H9 (cell line): Measurements from ENCODE around the gene PAK1. TPM values are rescaled to one million over a fixed set of nuclear protein-coding genes. Genes with fewer than 3 reads are reported as not detected.

Source experiments
- DNase-seq: peaks from one replicate; pipeline ENCODE4 v3.0.0-alpha.2; 2017
- H2AFZ ChIP-seq: one replicate; pipeline ENCODE4 v1.6.1; 2013; ENCODE audit warnings: mild to moderate bottlenecking, low read length, control low read depth, moderate library complexity
- H2AK5ac ChIP-seq: 2 replicates; pipeline ENCODE4 v1.6.1; 2013; ENCODE audit warnings: low read length, control low read depth, mixed read lengths; ENCODE audit not compliant: insufficient read length
- H2BK120ac ChIP-seq: one replicate; pipeline ENCODE4 v1.6.1; 2013; ENCODE audit warnings: low read depth, mild to moderate bottlenecking, low read length, control low read depth, inconsistent platforms; ENCODE audit not compliant: poor library complexity, severe bottlenecking
- H2BK12ac ChIP-seq: 2 replicates; pipeline ENCODE4 v1.6.1; 2013; ENCODE audit warnings: low read length, control low read depth, mixed read lengths, low read depth; ENCODE audit not compliant: insufficient read length
- H2BK15ac ChIP-seq: 2 replicates; pipeline ENCODE4 v1.6.1; 2013; ENCODE audit warnings: low read depth, low read length, control low read depth
- H2BK20ac ChIP-seq: one replicate; pipeline ENCODE4 v1.6.1; 2013; ENCODE audit warnings: low read depth, mild to moderate bottlenecking, low read length, control low read depth, inconsistent platforms; ENCODE audit not compliant: poor library complexity, severe bottlenecking
- H2BK5ac ChIP-seq: 2 replicates; pipeline ENCODE4 v1.6.1; 2013; ENCODE audit warnings: low read length, control low read depth, mixed read lengths; ENCODE audit not compliant: insufficient read length
- H3K14ac ChIP-seq: 2 replicates; pipeline ENCODE4 v1.6.1; 2013; ENCODE audit warnings: low read length, control low read depth; ENCODE audit not compliant: insufficient read depth
- H3K18ac ChIP-seq: 2 replicates; pipeline ENCODE4 v1.6.1; 2013; ENCODE audit warnings: low read depth, mild to moderate bottlenecking, mixed read lengths, low read length, control low read depth; ENCODE audit not compliant: insufficient read length
- H3K23ac ChIP-seq: 2 replicates; pipeline ENCODE4 v1.6.1; 2013; ENCODE audit warnings: low read length, control low read depth, mixed read lengths, low read depth; ENCODE audit not compliant: insufficient read length
- H3K23me2 ChIP-seq: 2 replicates; pipeline ENCODE4 v1.6.1; 2013; ENCODE audit warnings: low read depth, mild to moderate bottlenecking, mixed read lengths, low read length, control low read depth; ENCODE audit not compliant: insufficient read length, poor library complexity, severe bottlenecking
- H3K27ac ChIP-seq: 2 replicates; pipeline ENCODE4 v1.5.1; 2013; ENCODE audit warnings: low read length, control low read depth, mixed read lengths, low read depth; ENCODE audit not compliant: insufficient read length
- H3K27me3 ChIP-seq: 2 replicates; pipeline ENCODE4 v1.6.1; 2013; ENCODE audit warnings: low read length, control low read depth, inconsistent platforms; ENCODE audit not compliant: insufficient read depth
- H3K4ac ChIP-seq: 2 replicates; pipeline ENCODE4 v1.6.1; 2013; ENCODE audit warnings: low read depth, mild to moderate bottlenecking, control low read depth, inconsistent platforms, low read length, moderate library complexity
- H3K4me1 ChIP-seq: 2 replicates; pipeline ENCODE4 v1.6.1; 2013; ENCODE audit warnings: low read length, control low read depth, inconsistent platforms; ENCODE audit not compliant: insufficient read depth
- H3K4me2 ChIP-seq: 2 replicates; pipeline ENCODE4 v1.6.1; 2013; ENCODE audit warnings: low read length, control low read depth, mixed read lengths; ENCODE audit not compliant: insufficient read length, insufficient read depth
- H3K56ac ChIP-seq: 2 replicates; pipeline ENCODE4 v1.6.1; 2013; ENCODE audit warnings: low read depth, mild to moderate bottlenecking, mixed read lengths, low read length, control low read depth; ENCODE audit not compliant: insufficient read length
- H3K79me1 ChIP-seq: 2 replicates; pipeline ENCODE4 v1.6.1; 2013; ENCODE audit warnings: low read depth, mild to moderate bottlenecking, moderate library complexity, low read length, control low read depth, inconsistent platforms; ENCODE audit not compliant: insufficient read depth, poor library complexity, severe bottlenecking
- H3K79me2 ChIP-seq: 2 replicates; pipeline ENCODE4 v1.6.1; 2013; ENCODE audit warnings: low read length, control low read depth, inconsistent platforms; ENCODE audit not compliant: insufficient read depth
- H3K9ac ChIP-seq: 2 replicates; pipeline ENCODE4 v1.6.1; 2013; ENCODE audit warnings: low read length, control low read depth, mixed read lengths; ENCODE audit not compliant: insufficient read length; ENCODE audit errors: extremely low read depth
- H3K9me3 ChIP-seq: one replicate; pipeline ENCODE4 v1.6.1; 2013; ENCODE audit warnings: low read depth, low read length, inconsistent platforms; ENCODE audit not compliant: control insufficient read depth
- H3T11ph ChIP-seq: one replicate; pipeline ENCODE4 v1.6.1; 2013; ENCODE audit warnings: mild to moderate bottlenecking, low read length, control low read depth, inconsistent platforms
- H4K20me1 ChIP-seq: one replicate; pipeline ENCODE4 v1.6.1; 2013; ENCODE audit not compliant: control insufficient read depth, insufficient read length, insufficient read depth
- H4K5ac ChIP-seq: 2 replicates; pipeline ENCODE4 v1.6.1; 2013; ENCODE audit warnings: low read depth, mild to moderate bottlenecking, mixed read lengths, low read length, control low read depth; ENCODE audit not compliant: insufficient read length
- H4K8ac ChIP-seq: replicated peaks from 2 replicates; pipeline ENCODE4 v1.6.1; 2013; ENCODE audit warnings: low read length, control low read depth, mixed read lengths, low read depth; ENCODE audit not compliant: insufficient read length
- H4K91ac ChIP-seq: 2 replicates; pipeline ENCODE4 v1.6.1; 2013; ENCODE audit warnings: low read depth, mild to moderate bottlenecking, moderate library complexity, mixed read lengths, low read length, control low read depth; ENCODE audit not compliant: insufficient read length
- H3K27ac Mint-ChIP-seq, 3 experiments: 2 replicates in 2 of 3; 3 replicates in 1 of 3; pipeline ENCODE4 v1.8.0; 2020 to 2021; ENCODE audit warnings: mixed read lengths in 3 of 3, mild to moderate bottlenecking in 1 of 3, moderate library complexity in 1 of 3
- H3K27me3 Mint-ChIP-seq: 2 replicates; pipeline ENCODE4 v1.8.0; 2021; ENCODE audit warnings: low read depth, mild to moderate bottlenecking, moderate library complexity, mixed read lengths
- H3K36me3 Mint-ChIP-seq, 3 experiments: 2 replicates in 2 of 3; 3 replicates in 1 of 3; pipeline ENCODE4 v1.8.0; 2020 to 2021; ENCODE audit warnings: low read depth in 3 of 3, mixed read lengths in 3 of 3; ENCODE audit not compliant: insufficient read depth in 1 of 3
- H3K4me1 Mint-ChIP-seq, 2 experiments: 2 replicates each; pipeline ENCODE4 v1.8.0; 2020; ENCODE audit warnings: mixed read lengths in 2 of 2
- H3K4me3 Mint-ChIP-seq, 2 experiments: 2 replicates in 1 of 2; 3 replicates in 1 of 2; pipeline ENCODE4 v1.8.0; 2020 to 2021; ENCODE audit warnings: mild to moderate bottlenecking in 2 of 2, mixed read lengths in 2 of 2, moderate library complexity in 1 of 2
- H3K9me3 Mint-ChIP-seq, 2 experiments: 2 replicates in 1 of 2; 3 replicates in 1 of 2; pipeline ENCODE4 v1.8.0; 2020; ENCODE audit warnings: mild to moderate bottlenecking in 2 of 2, mixed read lengths in 2 of 2, moderate library complexity in 1 of 2
- CTCF ChIP-seq: fragments of 200-600 bp; sonication (generic); conservative IDR thresholded peaks from 3 replicates; pipeline ENCODE4 v1.8.0; 2021; ENCODE audit warnings: antibody characterized with exemption, mild to moderate bottlenecking
- WGBS: extraction: QIAGEN DNeasy Blood & Tissue Kit; methylation state at CpG from one replicate; pipeline ENCODE4 v1.1.7; 2013; ENCODE audit warnings: missing lambda C conversion rate, low lambda C conversion rate, mixed read lengths; ENCODE audit not compliant: insufficient read length; ENCODE audit errors: extremely low coverage; 5-methylcytosine and 5-hydroxymethylcytosine counted together
- total RNA-seq: library from RNA; stranded (reverse); gene quantifications from 2 replicates; pipeline ENCODE4 v1.2.1, GENCODE V29; 2021

Gene PAK1
- total RNA-seq, 1 experiment from 2014 or later = 122 TPM

GRCh38 chr11:77515063-77515462 is 41.2 kb upstream of the PAK1 start:
- H2BK20ac ChIP-seq = no peak overlapping the region
- no peak overlapping the region for H3K27ac Mint-ChIP-seq
- H2BK12ac ChIP-seq = no peak overlapping the region
- H4K8ac ChIP-seq = no peak overlapping the region
- H2BK15ac ChIP-seq = no peak overlapping the region
- H3K36me3 Mint-ChIP-seq = peaks cover 3 to 13% (median 5%) of the 10 kb centered on the region in 3 experiments
- peaks cover 14 to 16% of the 10 kb centered on the region in 2 experiments for H3K4me1 Mint-ChIP-seq
- H2AFZ ChIP-seq = no peak overlapping the region
- no peak for TF ChIP-seq CTCF
- peaks cover 6% of the 10 kb centered on the region; the same call in 1 of the 2 replicates for H3K4me1 ChIP-seq
- H3K14ac ChIP-seq = no peak overlapping the region
- H3K9me3 ChIP-seq = no peaks in the 10 kb centered on the region
- H4K20me1 ChIP-seq = no peaks in the 10 kb centered on the region
- no peak overlapping the region for H2BK120ac ChIP-seq
- H3K27me3 Mint-ChIP-seq = no peaks in the 10 kb centered on the region
- H3K27ac ChIP-seq = no peak overlapping the region
- no peak overlapping the region for H2BK5ac ChIP-seq
- no peak overlapping the region for H3T11ph ChIP-seq
- no peak overlapping the region for H3K4me2 ChIP-seq
- no peaks in the 10 kb centered on the region for H3K79me2 ChIP-seq
- no peak overlapping the region for H3K9ac ChIP-seq
- no peak overlapping the region for H3K56ac ChIP-seq
- no CpG with 5 or more reads among the region's 3 CpGs for WGBS
- no peak overlapping the region for H2AK5ac ChIP-seq
- H4K5ac ChIP-seq = no peak overlapping the region
- H3K9me3 Mint-ChIP-seq = peaks cover 11 to 12% of the 10 kb centered on the region in 2 experiments
- no peak overlapping the region for H4K91ac ChIP-seq
- no peak overlapping the region for H3K4ac ChIP-seq
- no peaks in the 10 kb centered on the region for H3K79me1 ChIP-seq
- H3K27me3 ChIP-seq = no peaks in the 10 kb centered on the region
- no peak overlapping the region for H3K4me3 Mint-ChIP-seq
- H3K18ac ChIP-seq = no peak overlapping the region
- H3K23ac ChIP-seq = no peak overlapping the region
- H3K23me2 ChIP-seq = no peaks in the 10 kb centered on the region
- DNase-seq = no peak
